Suprapubic skin (tissue), 4 donors: ENCODE measurements around the gene CAMK2A.

Source experiments
- EP300 ChIP-seq: sonication (generic); formaldehyde crosslinking; IDR thresholded peaks from one replicate; pipeline ENCODE4 v1.6.1; 2017; ENCODE audit warnings: antibody characterized with exemption
- POLR2A ChIP-seq, 2 donors: fragments of 450-650 bp; IDR thresholded peaks; one replicate each; pipeline ENCODE4 v1.6.1; 2017; ENCODE audit warnings: antibody characterized with exemption in 2 of 2, mild to moderate bottlenecking in 2 of 2, moderate library complexity in 2 of 2
- POLR2AphosphoS5 ChIP-seq, 3 donors: sonication (generic); formaldehyde crosslinking; IDR thresholded peaks; one replicate each; pipeline ENCODE4 v1.6.1; 2017; ENCODE audit warnings: antibody characterized with exemption in 3 of 3
- TF ChIP-seq, protein P1 (sequence below), 2 donors: fragments of 200-600 bp in 1 of 2; fragments of 450-650 bp in 1 of 2; sonication (generic) in 1 of 2; IDR thresholded peaks; one replicate each; pipeline ENCODE4 v1.5.1; 2016 to 2019; ENCODE audit warnings: antibody characterized with exemption in 2 of 2, mild to moderate bottlenecking in 1 of 2, moderate library complexity in 1 of 2

DNA sequence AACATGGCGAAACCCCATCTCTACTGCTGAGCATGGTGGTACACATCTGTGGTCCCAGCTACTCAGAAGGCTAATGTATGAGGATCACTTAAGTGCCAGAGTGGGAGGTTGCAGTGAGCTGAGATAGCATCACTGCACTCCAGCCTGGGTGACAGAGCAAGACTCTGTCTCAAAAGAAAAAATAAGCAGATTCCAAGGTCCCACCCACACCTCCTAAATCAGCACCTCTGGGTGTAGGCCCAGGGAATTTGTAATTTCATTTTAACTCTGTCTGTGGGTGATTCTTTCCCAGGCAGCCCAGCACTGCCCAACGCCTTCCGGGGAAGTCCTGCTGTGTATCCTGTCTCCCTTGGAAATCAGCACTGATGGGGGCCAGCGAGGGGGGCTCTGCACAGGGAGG is 12.5 kb downstream of the CAMK2A start:
- TF ChIP-seq, protein P1, sequence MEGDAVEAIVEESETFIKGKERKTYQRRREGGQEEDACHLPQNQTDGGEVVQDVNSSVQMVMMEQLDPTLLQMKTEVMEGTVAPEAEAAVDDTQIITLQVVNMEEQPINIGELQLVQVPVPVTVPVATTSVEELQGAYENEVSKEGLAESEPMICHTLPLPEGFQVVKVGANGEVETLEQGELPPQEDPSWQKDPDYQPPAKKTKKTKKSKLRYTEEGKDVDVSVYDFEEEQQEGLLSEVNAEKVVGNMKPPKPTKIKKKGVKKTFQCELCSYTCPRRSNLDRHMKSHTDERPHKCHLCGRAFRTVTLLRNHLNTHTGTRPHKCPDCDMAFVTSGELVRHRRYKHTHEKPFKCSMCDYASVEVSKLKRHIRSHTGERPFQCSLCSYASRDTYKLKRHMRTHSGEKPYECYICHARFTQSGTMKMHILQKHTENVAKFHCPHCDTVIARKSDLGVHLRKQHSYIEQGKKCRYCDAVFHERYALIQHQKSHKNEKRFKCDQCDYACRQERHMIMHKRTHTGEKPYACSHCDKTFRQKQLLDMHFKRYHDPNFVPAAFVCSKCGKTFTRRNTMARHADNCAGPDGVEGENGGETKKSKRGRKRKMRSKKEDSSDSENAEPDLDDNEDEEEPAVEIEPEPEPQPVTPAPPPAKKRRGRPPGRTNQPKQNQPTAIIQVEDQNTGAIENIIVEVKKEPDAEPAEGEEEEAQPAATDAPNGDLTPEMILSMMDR (IDR thresholded peaks at IDR 0.05): no peak
- TF ChIP-seq POLR2A (IDR thresholded peaks at IDR 0.05) (no peak), POLR2AphosphoS5 (IDR thresholded peaks at IDR 0.05) (no peak), EP300 (no peak)
